ENCODE data around the gene RPL37. TPM values are rescaled to one million over a fixed set of nuclear protein-coding genes. Genes with fewer than 3 reads are reported as not detected.
"Not testable (repeated sequence)": the region's sequence is repeated elsewhere in the genome, so short reads cannot be mapped to it uniquely, and the experiment has no call there.

The RPL37 gene
- total and polyA plus RNA-seq, 2 donors = 2,843 to 3,080 TPM

DNA sequence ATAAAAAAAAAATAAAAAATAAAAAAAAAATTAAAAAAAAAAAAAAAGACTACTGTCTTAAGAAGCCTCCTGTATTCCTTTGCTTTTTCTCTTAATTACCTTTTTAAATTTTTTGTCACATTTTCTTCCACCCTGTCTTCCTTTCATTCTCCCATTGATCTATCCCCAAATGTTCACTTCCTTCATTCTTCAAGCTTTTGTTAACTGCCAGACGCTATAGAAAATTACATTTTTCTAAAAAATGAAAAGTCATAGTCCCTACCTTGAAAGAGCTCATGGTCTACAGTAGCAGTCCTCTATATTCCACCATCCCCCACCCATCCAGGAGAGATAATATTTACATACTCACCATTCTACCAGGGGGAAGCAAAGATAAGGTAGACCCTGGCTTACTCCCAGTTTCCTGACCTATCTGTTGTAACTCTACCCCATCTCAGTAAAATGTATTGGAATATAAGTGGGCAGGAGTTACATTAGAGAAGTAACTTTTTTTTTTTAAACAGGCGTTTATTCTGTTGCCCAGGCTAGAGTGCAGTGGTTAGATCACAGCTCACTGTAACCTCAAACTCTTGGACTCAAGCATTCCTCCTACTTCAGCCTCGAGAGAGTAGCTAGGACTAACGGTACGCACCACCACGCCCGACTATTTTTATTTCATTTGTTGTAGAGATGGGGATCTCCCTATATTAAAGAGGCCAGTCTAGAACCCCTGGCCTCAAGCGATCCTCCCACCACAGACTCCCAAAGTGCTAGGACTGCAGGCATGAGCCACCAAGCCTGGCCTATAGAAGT is 33.1 kb downstream of the RPL37 start:
- H3K4me3 ChIP-seq (ENCODE audit: low read length in 2 of 2) = no peak overlapping the region
- H3K36me3 ChIP-seq (ENCODE audit: control insufficient read depth in 2 of 2, insufficient read depth in 2 of 2, low read length in 1 of 2) = no peaks in the 10 kb centered on the region
- DNase-seq (ENCODE audit: low read depth in 6 of 9, low spot score in 9 of 9) = no peak
- H3K27me3 ChIP-seq (ENCODE audit: control insufficient read depth in 2 of 2, insufficient read depth in 1 of 2, low read length in 1 of 2) = peaks cover 0 to 8% of the 10 kb centered on the region in 2 donors
- H3K4me1 ChIP-seq (ENCODE audit: control insufficient read depth in 2 of 2, insufficient read depth in 2 of 2, low read length in 2 of 2) = peaks cover 0 to 3% of the 10 kb centered on the region in 2 donors
- 94% methylated on average over 8 of the region's 8 CpGs for WGBS
- H3K9me3 ChIP-seq (ENCODE audit: control insufficient read depth in 2 of 2, insufficient read depth in 1 of 2, low read length in 1 of 2) = no peaks in the 10 kb centered on the region
- no peak overlapping the region for H3K27ac ChIP-seq (ENCODE audit: low read depth in 1 of 2, low read length in 1 of 2)

DNA sequence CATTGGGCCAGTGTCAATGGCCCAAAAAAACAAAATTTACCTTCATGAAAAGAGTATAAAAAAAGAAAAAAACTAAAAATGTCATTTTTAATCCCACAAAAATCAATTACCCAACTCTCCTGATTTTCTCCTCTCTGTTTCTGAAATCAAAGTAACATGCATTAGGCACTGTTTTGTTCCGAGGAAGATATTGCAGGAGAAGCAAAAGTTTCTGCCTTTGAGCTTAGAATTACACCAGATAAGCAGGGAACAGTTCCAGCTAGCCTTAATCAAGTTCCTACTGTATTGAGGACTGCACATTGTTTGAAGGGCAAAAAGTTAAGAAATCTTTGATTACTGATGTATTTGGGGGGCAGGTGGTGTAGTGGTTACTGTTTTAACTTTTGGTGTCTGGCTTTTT is 35.8 kb downstream of the RPL37 start:
- Histone ChIP-seq H3K36me3 (ENCODE audit: control insufficient read depth in 2 of 2, insufficient read depth in 2 of 2, low read length in 1 of 2) (no peaks in the 10 kb centered on the region), H3K27ac (ENCODE audit: low read depth in 1 of 2, low read length in 1 of 2) (no peak overlapping the region), H3K27me3 (ENCODE audit: control insufficient read depth in 2 of 2, insufficient read depth in 1 of 2, low read length in 1 of 2) (peaks cover 0 to 8% of the 10 kb centered on the region in 2 donors), H3K4me1 (ENCODE audit: control insufficient read depth in 2 of 2, insufficient read depth in 2 of 2, low read length in 2 of 2) (peaks cover 0 to 6% of the 10 kb centered on the region in 2 donors), H3K4me3 (ENCODE audit: low read length in 2 of 2) (no peak overlapping the region), H3K9me3 (ENCODE audit: control insufficient read depth in 2 of 2, insufficient read depth in 1 of 2, low read length in 1 of 2) (no peaks in the 10 kb centered on the region)
- WGBS = 44% methylated on average over 1 of the region's 1 CpG
- DNase-seq (ENCODE audit: low read depth in 6 of 9, low spot score in 9 of 9) = no peak

DNA sequence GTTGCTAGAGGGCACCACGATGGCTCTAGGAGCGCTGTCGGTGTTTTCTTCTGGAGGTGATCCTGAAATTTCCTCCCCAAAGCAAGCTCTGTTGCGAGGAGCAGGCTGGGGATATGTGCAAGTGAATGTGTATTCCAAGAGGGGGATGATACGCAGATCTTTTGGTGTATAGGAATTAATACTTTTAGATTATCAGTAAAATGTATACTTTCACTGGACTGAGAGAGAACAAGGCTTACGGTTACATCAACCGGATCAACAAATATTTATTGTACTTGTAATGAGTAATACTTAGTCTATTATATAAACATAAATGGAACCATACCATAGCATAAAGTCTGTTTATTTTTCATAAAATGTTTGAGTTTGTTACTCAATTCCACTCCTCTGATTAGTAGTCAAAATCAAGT is 36.2 kb downstream of the RPL37 start:
- DNase-seq (ENCODE audit: low read depth in 6 of 9, low spot score in 9 of 9) = peak in 1 of 9 donors; percentile 8
- H3K4me1 ChIP-seq (ENCODE audit: control insufficient read depth in 2 of 2, insufficient read depth in 2 of 2, low read length in 2 of 2) = peaks cover 0 to 6% of the 10 kb centered on the region in 2 donors
- H3K27ac ChIP-seq (ENCODE audit: low read depth in 1 of 2, low read length in 1 of 2) = no peak overlapping the region
- peak overlapping the region; percentile 61 to 73 for H3K4me3 ChIP-seq (ENCODE audit: low read length in 2 of 2)
- 5% methylated on average over 7 of the region's 7 CpGs for WGBS
- H3K9me3 ChIP-seq (ENCODE audit: control insufficient read depth in 2 of 2, insufficient read depth in 1 of 2, low read length in 1 of 2) = no peaks in the 10 kb centered on the region
- H3K27me3 ChIP-seq (ENCODE audit: control insufficient read depth in 2 of 2, insufficient read depth in 1 of 2, low read length in 1 of 2) = peaks cover 0 to 8% of the 10 kb centered on the region in 2 donors
- H3K36me3 ChIP-seq (ENCODE audit: control insufficient read depth in 2 of 2, insufficient read depth in 2 of 2, low read length in 1 of 2) = no peaks in the 10 kb centered on the region

DNA sequence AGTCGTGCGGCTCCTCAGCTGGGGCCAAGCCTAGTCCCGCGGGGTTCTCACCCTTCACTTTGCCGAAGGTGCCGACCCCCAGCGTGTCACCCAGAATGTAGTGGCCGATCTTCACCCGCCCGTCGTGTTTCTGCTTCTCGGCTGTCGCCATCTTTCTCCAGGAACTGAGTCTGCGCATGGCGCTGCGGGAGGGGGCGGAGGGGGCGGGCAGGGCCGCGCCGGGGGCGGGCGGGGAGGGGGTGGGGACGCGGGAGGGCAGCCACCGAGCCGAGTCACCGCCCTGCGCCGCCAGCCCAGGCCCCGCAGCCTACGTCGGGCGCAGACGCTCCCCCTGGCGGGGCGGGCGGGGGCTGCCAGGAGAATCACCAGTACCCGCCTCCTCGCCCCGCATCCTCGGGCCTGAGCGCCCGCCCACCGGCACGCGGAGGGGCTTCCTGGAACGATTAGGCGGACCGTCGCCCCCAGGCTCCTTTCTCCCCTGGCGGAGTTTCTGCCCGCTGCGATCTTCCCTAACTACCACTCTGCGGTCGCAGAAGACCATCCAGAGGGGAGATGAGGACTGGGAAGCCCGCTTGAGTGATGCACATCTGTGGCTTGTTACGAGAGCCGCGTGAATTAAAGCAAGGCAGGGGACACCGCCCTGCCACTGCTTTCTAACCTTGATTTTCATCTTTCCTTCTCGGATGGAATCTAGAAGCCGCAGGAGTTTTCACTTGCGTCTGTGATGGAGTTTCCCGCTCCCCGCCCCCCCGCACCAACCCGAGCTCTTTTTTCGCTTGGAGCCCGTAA is 36.8 kb downstream of the RPL37 start, which contains the start of gene PRKAA1:
PRKAA1 (minus strand) TSS at position 363 of the 789 bp plus-strand sequence; CDS start at position 178, 185 bp downstream.
- under 1% methylated on average over 70 of the region's 70 CpGs for WGBS
- H3K36me3 ChIP-seq (ENCODE audit: control insufficient read depth in 2 of 2, insufficient read depth in 2 of 2, low read length in 1 of 2) = no peaks in the 10 kb centered on the region
- H3K4me3 ChIP-seq (ENCODE audit: low read length in 2 of 2) = peak within 1 kb of the TSS; percentile 73 to 91
- peak; percentile 37 to 91 (median 70) for DNase-seq (ENCODE audit: low read depth in 6 of 9, low spot score in 9 of 9)
- peaks cover 0 to 6% of the 10 kb centered on the region in 2 donors for H3K4me1 ChIP-seq (ENCODE audit: control insufficient read depth in 2 of 2, insufficient read depth in 2 of 2, low read length in 2 of 2)
- peak within 1 kb of the TSS; percentile 85 to 92 for H3K27ac ChIP-seq (ENCODE audit: low read depth in 1 of 2, low read length in 1 of 2)
- no peaks in the 10 kb centered on the region for H3K9me3 ChIP-seq (ENCODE audit: control insufficient read depth in 2 of 2, insufficient read depth in 1 of 2, low read length in 1 of 2)
- H3K27me3 ChIP-seq (ENCODE audit: control insufficient read depth in 2 of 2, insufficient read depth in 1 of 2, low read length in 1 of 2) = peaks cover 0 to 8% of the 10 kb centered on the region in 2 donors

DNA sequence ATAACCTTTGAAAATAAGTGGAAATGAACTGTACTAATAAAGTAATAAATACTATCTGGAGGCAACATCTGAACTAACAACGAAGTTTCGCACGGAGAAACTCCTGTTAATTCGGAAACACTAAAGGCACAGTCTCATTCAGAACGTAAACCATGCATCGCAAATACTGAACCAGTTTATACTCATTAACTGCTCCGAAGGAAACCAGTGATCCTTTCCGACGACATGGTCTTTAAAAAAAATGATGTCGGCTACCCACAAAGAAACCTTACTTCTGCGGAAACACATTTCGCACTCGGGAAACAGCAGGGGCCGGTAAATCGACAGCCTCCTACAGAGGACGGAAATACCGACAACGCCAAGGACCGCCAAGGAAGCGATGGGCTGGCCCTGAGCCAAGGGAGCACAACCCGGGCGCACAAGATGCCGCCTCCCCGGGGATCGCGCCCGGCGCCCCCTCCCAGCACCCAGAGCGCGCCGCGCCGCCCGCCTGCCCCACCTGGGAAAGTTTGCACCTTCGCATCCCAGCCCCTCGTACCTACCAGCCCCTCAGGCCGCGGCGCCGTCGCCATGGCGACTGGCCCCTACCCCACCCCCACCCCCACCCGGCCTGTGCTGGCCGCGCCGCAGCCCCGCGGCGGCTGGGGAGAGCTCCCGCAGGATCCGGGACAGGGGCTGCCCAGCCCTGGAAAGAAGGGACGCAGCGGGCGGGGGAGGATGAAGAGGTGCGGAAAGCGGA is 37.6 kb downstream of the RPL37 start:
- Histone ChIP-seq H3K4me3 (ENCODE audit: low read length in 2 of 2) (peak overlapping the region; percentile 73 to 91), H3K27me3 (ENCODE audit: control insufficient read depth in 2 of 2, insufficient read depth in 1 of 2, low read length in 1 of 2) (peaks cover 0 to 8% of the 10 kb centered on the region in 2 donors), H3K9me3 (ENCODE audit: control insufficient read depth in 2 of 2, insufficient read depth in 1 of 2, low read length in 1 of 2) (no peaks in the 10 kb centered on the region), H3K27ac (ENCODE audit: low read depth in 1 of 2, low read length in 1 of 2) (peak overlapping the region; percentile 85 to 92), H3K36me3 (ENCODE audit: control insufficient read depth in 2 of 2, insufficient read depth in 2 of 2, low read length in 1 of 2) (no peaks in the 10 kb centered on the region), H3K4me1 (ENCODE audit: control insufficient read depth in 2 of 2, insufficient read depth in 2 of 2, low read length in 2 of 2) (peaks cover 0 to 6% of the 10 kb centered on the region in 2 donors)
- WGBS = under 1% methylated on average over 56 of the region's 56 CpGs
- peak; percentile 32 to 76 (median 47) for DNase-seq (ENCODE audit: low read depth in 6 of 9, low spot score in 9 of 9)

DNA sequence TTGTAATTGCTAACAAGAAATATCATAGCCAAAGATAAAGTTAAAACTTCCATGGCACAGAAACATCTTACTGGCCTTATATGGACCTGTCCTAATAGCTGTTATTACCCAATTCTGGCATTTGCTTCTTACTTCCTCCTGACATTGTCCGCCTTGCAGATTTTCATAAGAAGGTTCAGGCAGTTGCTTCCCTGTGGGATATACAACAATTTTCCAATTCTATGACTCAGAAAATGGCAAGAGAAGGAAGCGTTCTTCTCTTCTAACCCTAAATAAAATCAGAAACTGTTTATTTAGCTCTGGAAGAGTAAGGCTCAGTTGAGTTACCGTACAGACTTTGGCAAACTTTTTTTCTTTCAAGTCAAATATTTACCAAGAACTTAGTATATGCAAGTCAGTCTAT is 38.5 kb downstream of the RPL37 start:
- 93% methylated on average over 3 of the region's 3 CpGs for WGBS
- no peaks in the 10 kb centered on the region for H3K9me3 ChIP-seq (ENCODE audit: control insufficient read depth in 2 of 2, insufficient read depth in 1 of 2, low read length in 1 of 2)
- peaks cover 0 to 6% of the 10 kb centered on the region in 2 donors for H3K4me1 ChIP-seq (ENCODE audit: control insufficient read depth in 2 of 2, insufficient read depth in 2 of 2, low read length in 2 of 2)
- H3K27me3 ChIP-seq (ENCODE audit: control insufficient read depth in 2 of 2, insufficient read depth in 1 of 2, low read length in 1 of 2) = peaks cover 0 to 8% of the 10 kb centered on the region in 2 donors
- no peak for DNase-seq (ENCODE audit: low read depth in 6 of 9, low spot score in 9 of 9)
- no peak overlapping the region for H3K27ac ChIP-seq (ENCODE audit: low read depth in 1 of 2, low read length in 1 of 2)
- H3K36me3 ChIP-seq (ENCODE audit: control insufficient read depth in 2 of 2, insufficient read depth in 2 of 2, low read length in 1 of 2) = no peaks in the 10 kb centered on the region
- H3K4me3 ChIP-seq (ENCODE audit: low read length in 2 of 2) = no peak overlapping the region

DNA sequence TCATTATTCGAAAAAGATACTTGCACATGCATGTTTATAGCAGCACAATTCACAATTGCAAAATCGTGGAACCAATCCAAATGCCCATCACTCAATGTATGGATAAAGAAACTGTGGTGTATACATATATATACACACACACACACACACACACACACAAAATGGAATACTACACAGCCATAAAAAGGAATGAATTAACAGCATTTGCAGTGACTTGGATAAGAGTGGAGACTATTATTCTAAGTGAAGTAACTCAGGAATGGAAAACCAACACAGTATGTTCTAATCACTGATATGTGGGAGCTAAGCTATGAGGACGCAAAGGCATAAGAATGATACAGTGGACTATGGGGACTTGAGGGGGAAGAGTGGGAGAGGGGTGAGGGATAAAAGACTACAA is 40.1 kb downstream of the RPL37 start:
- DNase-seq (ENCODE audit: low read depth in 6 of 9, low spot score in 9 of 9); H3K27me3 ChIP-seq (ENCODE audit: control insufficient read depth in 2 of 2, insufficient read depth in 1 of 2, low read length in 1 of 2); H3K9me3 ChIP-seq (ENCODE audit: control insufficient read depth in 2 of 2, insufficient read depth in 1 of 2, low read length in 1 of 2); H3K4me3 ChIP-seq (ENCODE audit: low read length in 2 of 2); H3K4me1 ChIP-seq (ENCODE audit: control insufficient read depth in 2 of 2, insufficient read depth in 2 of 2, low read length in 2 of 2); H3K27ac ChIP-seq (ENCODE audit: low read depth in 1 of 2, low read length in 1 of 2); H3K36me3 ChIP-seq (ENCODE audit: control insufficient read depth in 2 of 2, insufficient read depth in 2 of 2, low read length in 1 of 2): not testable (repeated sequence)
- WGBS = 96% methylated on average over 3 of the region's 3 CpGs

DNA sequence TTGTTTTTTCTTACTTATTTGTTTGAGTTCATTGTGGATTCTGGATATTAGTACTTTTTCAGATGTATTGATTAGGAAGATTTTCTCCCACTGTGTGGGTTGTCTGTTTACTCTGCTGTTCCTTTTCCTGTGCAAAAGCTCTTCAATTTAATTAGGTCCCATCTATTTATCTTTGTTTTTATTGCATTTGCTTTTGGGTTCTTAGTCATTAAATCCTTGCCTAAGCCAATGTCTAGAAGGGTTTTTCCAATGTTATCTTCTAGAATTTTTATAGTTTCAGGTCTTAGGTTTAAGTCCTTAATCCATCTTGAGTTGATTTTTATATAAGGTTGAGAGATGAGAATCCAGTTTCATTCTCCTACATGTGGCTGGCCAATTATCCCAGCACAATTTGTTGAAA is 40.7 kb downstream of the RPL37 start:
- not testable (repeated sequence) for H3K4me3 ChIP-seq (ENCODE audit: low read length in 2 of 2); H3K9me3 ChIP-seq (ENCODE audit: control insufficient read depth in 2 of 2, insufficient read depth in 1 of 2, low read length in 1 of 2); H3K36me3 ChIP-seq (ENCODE audit: control insufficient read depth in 2 of 2, insufficient read depth in 2 of 2, low read length in 1 of 2); H3K27ac ChIP-seq (ENCODE audit: low read depth in 1 of 2, low read length in 1 of 2); DNase-seq (ENCODE audit: low read depth in 6 of 9, low spot score in 9 of 9); H3K27me3 ChIP-seq (ENCODE audit: control insufficient read depth in 2 of 2, insufficient read depth in 1 of 2, low read length in 1 of 2); H3K4me1 ChIP-seq (ENCODE audit: control insufficient read depth in 2 of 2, insufficient read depth in 2 of 2, low read length in 2 of 2)

Measured in thymus (tissue), 11 donors.